Memory B cell (primary cell): ENCODE measurements around the gene MT1E.
"Not testable (repeated sequence)": the region's sequence is repeated elsewhere in the genome, so short reads cannot be mapped to it uniquely, and the experiment has no call there.

ENCODE experiments used
- ATAC-seq: fragments of 150-1000 bp; cut with Tn5 transposase; 2 replicates; pipeline ENCODE4 v1.10.0; 2021; ENCODE audit warnings: low read depth, mild to moderate bottlenecking, moderate library complexity
- DNase-seq, 2 donors: peaks; one replicate each; pipeline ENCODE4 v3.0.0; 2022; ENCODE audit warnings: low spot score in 2 of 2
- H3K27ac Mint-ChIP-seq: one replicate; pipeline ENCODE4 v1.8.0; 2022; ENCODE audit warnings: mild to moderate bottlenecking, moderate library complexity, mixed read lengths
- H3K27me3 Mint-ChIP-seq: one replicate; pipeline ENCODE4 v1.8.0; 2022; ENCODE audit warnings: mixed read lengths
- H3K36me3 Mint-ChIP-seq: one replicate; pipeline ENCODE4 v1.8.0; 2022; ENCODE audit warnings: mild to moderate bottlenecking, mixed read lengths
- H3K4me1 Mint-ChIP-seq: one replicate; pipeline ENCODE4 v1.8.0; 2022; ENCODE audit warnings: mixed read lengths
- H3K4me3 Mint-ChIP-seq: one replicate; pipeline ENCODE4 v1.8.0; 2022; ENCODE audit warnings: mild to moderate bottlenecking, moderate library complexity, mixed read lengths
- H3K9me3 Mint-ChIP-seq: one replicate; pipeline ENCODE4 v1.8.0; 2022; ENCODE audit warnings: mixed read lengths

MT1E gene

GRCh38 chr16:56653218-56653617 lies 27.6 kb downstream of the MT1E start:
- Mint-ChIP-seq H3K9me3 (no peaks in the 10 kb centered on the region), H3K4me1 (peaks cover 16% of the 10 kb centered on the region), H3K4me3 (no peak overlapping the region), H3K27ac (no peak overlapping the region), H3K36me3 (no peaks in the 10 kb centered on the region), H3K27me3 (peaks cover 4% of the 10 kb centered on the region)
- no peak for DNase-seq
- peak; percentile 72 for ATAC-seq

DNA sequence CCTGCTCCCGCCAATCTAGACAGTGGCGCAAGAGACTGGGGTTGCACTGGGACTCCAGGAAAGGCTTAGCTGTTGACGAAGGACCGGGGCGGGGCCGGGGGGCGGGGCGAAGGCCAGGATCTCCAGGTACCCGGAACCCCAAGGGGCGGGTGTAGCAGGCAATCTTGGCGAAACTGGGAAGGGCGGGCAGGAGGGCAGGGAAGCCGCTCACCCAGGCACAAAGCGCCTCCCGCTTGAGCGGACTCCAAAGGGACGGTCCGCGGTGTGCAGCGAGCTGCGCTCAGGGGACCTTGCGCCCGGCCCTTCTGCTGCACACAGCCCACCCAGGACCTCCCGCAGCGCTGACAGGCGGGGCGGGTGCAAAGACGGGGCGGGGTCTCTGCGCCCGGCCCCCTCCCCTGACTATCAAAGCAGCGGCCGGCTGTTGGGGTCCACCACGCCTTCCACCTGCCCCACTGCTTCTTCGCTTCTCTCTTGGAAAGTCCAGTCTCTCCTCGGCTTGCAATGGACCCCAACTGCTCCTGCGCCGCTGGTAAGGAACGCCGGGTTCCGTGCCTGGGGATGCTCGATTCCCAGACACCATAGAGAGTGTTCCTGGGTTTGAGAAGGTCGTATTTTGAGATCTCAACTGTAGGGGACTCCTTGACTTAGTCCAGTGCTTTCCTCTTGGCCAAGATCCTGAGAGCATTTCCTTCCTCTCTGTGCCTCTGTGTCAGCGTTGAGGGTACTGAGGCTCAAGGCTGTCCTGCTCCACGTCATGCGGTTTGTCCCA lies 32.2 kb downstream of the MT1E start, which contains the start of gene MT1F:
Gene MT1F, plus strand, starts transcription at position 405 of the 772 bp plus-strand sequence. Its CDS starts 100 bp downstream, at position 505.
- peak within 1 kb of the TSS; percentile 99 for H3K4me3 Mint-ChIP-seq
- peaks cover 11% of the 10 kb centered on the region for H3K27me3 Mint-ChIP-seq
- ATAC-seq (peak; percentile 68), DNase-seq (peak; percentile 22 to 50)
- H3K27ac Mint-ChIP-seq, result peak within 1 kb of the TSS; percentile 85
- H3K4me1 Mint-ChIP-seq, result peaks cover 22% of the 10 kb centered on the region
- no peaks in the 10 kb centered on the region for H3K9me3 Mint-ChIP-seq
- H3K36me3 Mint-ChIP-seq, result no peaks in the 10 kb centered on the region

- Mint-ChIP-seq H3K27me3 (peaks cover 16% of the 10 kb centered on the region), H3K4me3 (peak overlapping the region; percentile 99), H3K9me3 (no peaks in the 10 kb centered on the region), H3K27ac (peak overlapping the region; percentile 85), H3K36me3 (peaks cover 2% of the 10 kb centered on the region), H3K4me1 (peaks cover 22% of the 10 kb centered on the region)
- no peak for ATAC-seq
- DNase-seq, result no peak
Measured at GRCh38 chr16:56658327-56658875, 32.8 kb downstream of the MT1E start.

DNA sequence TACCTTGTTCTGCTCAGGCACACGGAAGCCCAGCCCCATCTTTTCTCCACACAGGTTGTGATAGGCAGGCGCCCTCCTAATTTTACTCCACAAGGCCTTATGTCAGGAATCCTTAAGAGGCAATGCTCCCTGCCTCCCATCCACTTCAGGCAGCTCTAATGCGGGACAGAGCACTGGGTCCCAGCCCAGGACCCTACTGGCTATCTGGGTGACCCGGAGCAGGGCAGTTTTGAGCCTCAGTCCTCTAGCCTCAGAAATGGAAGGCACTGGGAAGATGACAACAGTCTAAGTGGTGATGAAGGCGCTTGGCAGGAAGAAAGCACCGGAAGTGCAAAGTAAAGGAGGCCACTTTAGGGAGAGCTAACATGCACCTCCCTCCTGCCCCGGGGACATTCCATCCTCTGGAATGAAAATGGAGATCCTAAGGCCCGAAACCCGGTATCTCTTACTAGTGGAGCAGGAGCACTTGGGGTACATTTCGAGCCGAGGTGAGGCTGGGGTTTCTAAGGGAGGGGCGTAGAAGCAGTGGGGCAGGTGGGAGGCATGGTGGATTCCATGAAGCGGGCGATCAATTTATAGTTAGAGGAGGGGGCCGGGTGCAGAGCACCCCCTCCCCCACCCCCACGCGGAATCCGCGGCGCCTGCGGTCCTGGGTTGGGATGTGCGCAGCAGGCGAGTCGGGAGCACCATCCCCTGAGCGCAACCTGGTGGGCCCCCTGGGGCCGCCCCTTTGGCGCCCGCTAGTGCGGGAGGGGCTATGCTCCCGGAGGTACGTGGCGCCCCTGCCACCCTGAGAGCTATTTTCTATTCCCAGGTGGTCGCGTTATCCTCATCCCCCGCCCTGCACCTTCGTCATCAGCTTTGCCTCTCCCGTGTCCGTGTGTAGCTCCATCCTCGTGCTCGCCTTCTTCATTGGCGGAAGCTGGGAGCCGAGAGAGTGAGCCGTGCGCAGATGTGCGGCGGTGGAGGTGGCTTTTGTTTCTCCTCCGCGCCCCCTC lies 37.1 kb downstream of the MT1E start:
- H3K27me3 Mint-ChIP-seq, result peaks cover 30% of the 10 kb centered on the region
- peaks cover 15% of the 10 kb centered on the region for H3K4me1 Mint-ChIP-seq
- ATAC-seq, result peak; percentile 42
- peak overlapping the region; percentile 28 for H3K4me3 Mint-ChIP-seq
- no peaks in the 10 kb centered on the region for H3K9me3 Mint-ChIP-seq
- no peak for DNase-seq
- H3K27ac Mint-ChIP-seq, result no peak overlapping the region
- H3K36me3 Mint-ChIP-seq, result peaks cover 2% of the 10 kb centered on the region

DNA sequence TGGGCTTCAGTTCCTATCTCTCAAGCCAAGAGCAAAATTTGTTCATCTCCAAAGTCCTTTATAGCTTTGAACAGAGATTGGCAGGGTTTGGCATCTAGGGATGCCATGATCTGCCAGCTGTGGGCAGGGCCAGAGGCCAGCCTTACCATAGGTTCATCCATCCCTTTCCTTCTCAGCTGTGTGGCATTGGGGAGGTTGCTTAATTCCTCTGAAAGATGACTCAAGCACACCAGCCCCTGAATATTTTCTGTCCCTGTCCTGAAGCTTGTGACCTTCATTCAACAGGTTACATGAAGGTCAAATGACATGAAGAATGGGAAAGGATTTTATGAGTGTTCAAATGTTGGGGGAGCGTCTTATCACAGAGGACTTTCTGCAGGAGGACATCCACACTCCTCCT lies 38.9 kb downstream of the MT1E start:
- H3K4me1 Mint-ChIP-seq, result peaks cover 24% of the 10 kb centered on the region
- no peak overlapping the region for H3K27ac Mint-ChIP-seq
- peaks cover 43% of the 10 kb centered on the region for H3K27me3 Mint-ChIP-seq
- ATAC-seq (no peak), DNase-seq (no peak)
- peaks cover 2% of the 10 kb centered on the region for H3K36me3 Mint-ChIP-seq
- H3K4me3 Mint-ChIP-seq, result no peak overlapping the region
- no peaks in the 10 kb centered on the region for H3K9me3 Mint-ChIP-seq

DNA sequence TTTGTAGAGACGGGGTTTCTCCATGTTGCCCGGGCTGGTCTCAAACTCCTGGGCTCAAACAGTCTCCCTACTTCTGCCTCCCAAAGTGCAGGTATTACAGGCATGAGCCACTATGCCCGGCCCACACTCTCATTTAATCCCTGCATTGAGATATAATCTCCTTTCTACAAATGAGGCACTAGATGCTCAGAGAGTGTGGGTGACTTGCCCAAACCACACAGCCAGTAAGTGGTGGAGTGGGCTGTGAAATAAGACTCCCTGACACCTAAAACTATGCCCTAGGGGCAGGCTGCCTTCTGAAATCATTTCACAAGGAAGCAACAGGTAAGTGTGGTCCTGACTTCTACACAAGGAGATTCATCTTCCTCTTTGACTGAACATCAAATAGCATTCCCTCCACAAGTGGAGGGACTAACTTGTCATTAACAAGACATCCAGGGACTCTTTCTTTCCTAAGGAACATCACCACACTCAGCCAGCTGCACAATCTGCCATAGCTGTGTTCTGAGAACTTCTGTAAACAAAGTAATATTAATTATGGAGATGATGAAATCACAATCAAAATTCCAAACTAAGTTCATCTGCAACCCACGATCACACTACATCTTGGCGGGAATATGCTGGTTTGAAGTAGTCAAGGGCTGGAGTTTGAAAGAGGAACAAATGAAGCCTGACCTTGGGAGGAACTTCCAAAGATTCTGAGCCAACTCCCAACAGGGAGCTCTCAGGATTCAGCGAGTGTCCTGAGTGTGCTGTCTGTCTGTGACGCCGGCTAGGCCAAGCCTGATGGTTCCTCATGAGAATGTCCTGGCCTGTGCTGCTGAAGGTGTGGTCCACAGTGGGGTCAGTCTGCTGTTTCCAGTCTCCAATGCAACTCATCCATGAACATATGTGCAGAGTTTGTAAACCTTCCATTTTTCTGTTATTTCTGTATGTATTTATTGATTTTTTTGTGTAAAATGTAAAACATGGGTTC lies 40.0 kb downstream of the MT1E start:
- H3K36me3 Mint-ChIP-seq, H3K9me3 Mint-ChIP-seq, H3K4me3 Mint-ChIP-seq, ATAC-seq, DNase-seq, H3K27ac Mint-ChIP-seq: not testable (repeated sequence)
- peaks cover 26% of the 10 kb centered on the region for H3K4me1 Mint-ChIP-seq
- H3K27me3 Mint-ChIP-seq, result peaks cover 46% of the 10 kb centered on the region

DNA sequence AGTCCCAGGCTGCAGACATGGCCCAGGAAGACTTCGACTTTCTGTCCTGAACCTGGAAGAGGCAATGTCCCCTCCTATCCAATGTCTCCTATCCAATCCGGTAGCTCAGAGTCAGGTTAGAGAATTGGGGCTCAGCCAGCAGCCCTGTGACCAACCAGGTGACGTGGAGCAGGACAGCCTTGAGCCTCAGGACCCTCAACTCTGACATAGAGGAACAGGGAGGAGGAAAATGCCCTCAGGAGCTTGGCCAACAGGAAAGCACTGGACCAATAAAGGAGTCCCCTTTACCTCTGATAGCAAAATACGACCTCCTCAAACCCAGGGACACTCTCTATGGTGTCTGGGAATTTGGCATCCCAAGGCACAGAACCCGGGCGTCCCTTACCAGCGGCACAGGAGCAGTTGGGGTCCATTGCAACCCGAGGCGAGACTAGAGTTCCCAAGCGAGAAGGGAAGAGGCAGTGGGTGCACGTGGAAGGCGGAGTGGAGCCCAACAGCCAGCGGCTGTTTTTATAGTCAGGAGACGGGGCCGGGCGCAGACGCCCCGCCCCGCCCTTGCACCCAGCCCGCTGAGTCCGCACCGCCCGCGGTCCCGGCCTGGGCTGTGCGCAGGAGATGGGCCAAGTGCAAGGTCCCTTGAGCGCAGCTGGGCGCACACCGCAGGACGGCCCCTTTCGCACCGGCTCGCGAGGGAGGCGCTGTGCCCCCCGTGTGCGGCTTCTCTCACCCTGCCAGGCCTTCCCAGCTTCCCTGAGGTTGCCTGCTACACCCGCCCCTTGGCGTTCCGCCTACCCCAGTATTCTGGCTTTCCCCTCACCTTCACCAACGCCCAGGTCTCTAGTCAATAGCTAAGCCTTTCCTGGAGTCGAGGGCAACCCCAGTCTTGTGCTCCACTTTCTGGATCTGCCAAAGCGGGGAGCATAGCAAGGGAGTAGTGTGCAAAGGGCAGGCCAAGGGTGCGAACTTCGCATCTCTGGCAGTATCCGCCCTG lies 42.3 kb downstream of the MT1E start, which contains the start of gene MT1G:
Gene MT1G, minus strand, starts transcription at position 485 of the 991 bp plus-strand sequence. Its CDS starts 72 bp downstream, at position 413.
- Mint-ChIP-seq H3K27me3 (peaks cover 40% of the 10 kb centered on the region), H3K27ac (no peak within 1 kb of the TSS)

GRCh38 chr16:56669005-56669839 lies 43.6 kb downstream of the MT1E start, which contains the start of gene MT1H:
TSS of gene MT1H (plus strand) at chr16:56669814. CDS start at chr16:56669885, 71 bp downstream.
- H3K27me3 Mint-ChIP-seq, result peaks cover 37% of the 10 kb centered on the region
- no peak within 1 kb of the TSS for H3K27ac Mint-ChIP-seq
- peak; percentile 42 for ATAC-seq
- no peaks in the 10 kb centered on the region for H3K9me3 Mint-ChIP-seq
- peak within 1 kb of the TSS; percentile 8 for H3K4me3 Mint-ChIP-seq
- DNase-seq, result no peak
- H3K4me1 Mint-ChIP-seq, result peaks cover 15% of the 10 kb centered on the region
- H3K36me3 Mint-ChIP-seq, result no peaks in the 10 kb centered on the region

More for the DNA sequence above, 42.3 kb downstream of the MT1E start, which contains the start of gene MT1G:
- Mint-ChIP-seq H3K4me3 (no peak within 1 kb of the TSS), H3K4me1 (peaks cover 20% of the 10 kb centered on the region), H3K9me3 (no peaks in the 10 kb centered on the region), H3K36me3 (peaks cover 2% of the 10 kb centered on the region)
- DNase-seq, result no peak
- ATAC-seq, result no peak

GRCh38 chr16:56669840-56670619 lies 44.4 kb downstream of the MT1E start:
- peak overlapping the region; percentile 8 for H3K4me3 Mint-ChIP-seq

GRCh38 chr16:56670620-56670934 lies 45.0 kb downstream of the MT1E start:
- H3K4me1 Mint-ChIP-seq, result peaks cover 19% of the 10 kb centered on the region
- no peak overlapping the region for H3K4me3 Mint-ChIP-seq
- H3K36me3 Mint-ChIP-seq, result no peaks in the 10 kb centered on the region
- H3K9me3 Mint-ChIP-seq, result no peaks in the 10 kb centered on the region
- no peak overlapping the region for H3K27ac Mint-ChIP-seq
- ATAC-seq (no peak), DNase-seq (no peak)
- H3K27me3 Mint-ChIP-seq, result peaks cover 36% of the 10 kb centered on the region

More at GRCh38 chr16:56669840-56670619, 44.4 kb downstream of the MT1E start:
- peaks cover 37% of the 10 kb centered on the region for H3K27me3 Mint-ChIP-seq
- no peak for DNase-seq
- no peaks in the 10 kb centered on the region for H3K36me3 Mint-ChIP-seq
- peaks cover 15% of the 10 kb centered on the region for H3K4me1 Mint-ChIP-seq
- no peaks in the 10 kb centered on the region for H3K9me3 Mint-ChIP-seq
- no peak overlapping the region for H3K27ac Mint-ChIP-seq
- peak; percentile 6 for ATAC-seq

DNA sequence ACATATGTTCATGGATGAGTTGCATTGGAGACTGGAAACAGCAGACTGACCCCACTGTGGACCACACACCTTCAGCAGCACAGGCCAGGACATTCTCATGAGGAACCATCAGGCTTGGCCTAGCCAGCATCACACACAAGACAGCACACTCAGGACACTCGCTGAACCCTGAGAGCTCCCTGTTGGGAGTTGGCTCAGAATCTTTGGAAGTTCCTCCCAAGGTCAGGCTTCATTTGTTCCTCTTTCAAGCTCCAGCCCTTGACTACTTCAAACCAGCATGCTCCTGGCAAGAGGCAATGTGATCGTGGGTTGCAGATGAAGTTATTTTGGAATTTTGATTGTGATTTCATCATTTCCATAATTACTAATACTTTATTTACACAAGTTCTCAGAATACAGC lies 46.1 kb downstream of the MT1E start:
- not testable (repeated sequence) for H3K4me3 Mint-ChIP-seq, H3K9me3 Mint-ChIP-seq, H3K36me3 Mint-ChIP-seq, DNase-seq, ATAC-seq, H3K27ac Mint-ChIP-seq
- H3K27me3 Mint-ChIP-seq, result peaks cover 39% of the 10 kb centered on the region
- H3K4me1 Mint-ChIP-seq, result peaks cover 21% of the 10 kb centered on the region
